ENCODE results near the gene NFYC.
"Not testable (repeated sequence)": the region's sequence is repeated elsewhere in the genome, so short reads cannot be mapped to it uniquely, and the experiment has no call there.

NFYC gene

DNA sequence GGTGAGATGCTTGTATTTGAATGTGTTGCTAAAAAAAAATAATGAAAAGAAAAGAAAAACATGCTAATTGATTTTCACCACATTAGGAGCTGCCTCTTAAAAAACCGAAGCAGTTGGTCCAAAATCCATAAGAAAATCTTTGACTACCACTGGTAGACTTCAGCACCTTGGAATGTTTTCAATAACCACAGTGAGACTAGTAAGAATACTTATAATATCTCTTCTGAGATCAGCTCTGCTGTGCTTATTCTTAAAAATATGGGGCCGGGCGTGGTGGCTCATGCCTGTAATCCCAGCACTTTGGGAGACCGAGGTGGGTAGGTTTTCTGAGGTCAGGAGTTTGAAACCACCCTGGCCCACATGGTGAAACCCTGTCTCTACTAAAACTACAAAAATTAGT is 15.1 kb downstream of the NFYC start:
- no peak for DNase-seq (ENCODE audit: low spot score)

DNA sequence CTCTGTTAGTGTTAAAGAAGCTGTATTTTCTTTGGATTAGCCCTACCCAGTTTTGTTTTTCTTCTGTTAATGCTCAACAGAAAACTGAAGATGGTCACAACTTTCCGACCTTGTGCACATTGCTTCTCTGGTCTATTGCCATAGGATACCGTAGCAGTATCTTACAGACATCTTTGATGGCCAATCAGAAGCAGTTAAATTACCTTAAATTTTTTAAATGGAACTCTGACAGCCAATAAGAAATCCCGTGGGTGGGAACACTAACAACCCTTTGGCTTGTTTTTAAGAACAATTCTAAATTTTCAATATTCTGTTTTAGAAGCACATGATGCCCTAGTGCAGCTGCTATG is 17.2 kb downstream of the NFYC start:
- DNase-seq (ENCODE audit: low spot score): peak; percentile 71

DNA sequence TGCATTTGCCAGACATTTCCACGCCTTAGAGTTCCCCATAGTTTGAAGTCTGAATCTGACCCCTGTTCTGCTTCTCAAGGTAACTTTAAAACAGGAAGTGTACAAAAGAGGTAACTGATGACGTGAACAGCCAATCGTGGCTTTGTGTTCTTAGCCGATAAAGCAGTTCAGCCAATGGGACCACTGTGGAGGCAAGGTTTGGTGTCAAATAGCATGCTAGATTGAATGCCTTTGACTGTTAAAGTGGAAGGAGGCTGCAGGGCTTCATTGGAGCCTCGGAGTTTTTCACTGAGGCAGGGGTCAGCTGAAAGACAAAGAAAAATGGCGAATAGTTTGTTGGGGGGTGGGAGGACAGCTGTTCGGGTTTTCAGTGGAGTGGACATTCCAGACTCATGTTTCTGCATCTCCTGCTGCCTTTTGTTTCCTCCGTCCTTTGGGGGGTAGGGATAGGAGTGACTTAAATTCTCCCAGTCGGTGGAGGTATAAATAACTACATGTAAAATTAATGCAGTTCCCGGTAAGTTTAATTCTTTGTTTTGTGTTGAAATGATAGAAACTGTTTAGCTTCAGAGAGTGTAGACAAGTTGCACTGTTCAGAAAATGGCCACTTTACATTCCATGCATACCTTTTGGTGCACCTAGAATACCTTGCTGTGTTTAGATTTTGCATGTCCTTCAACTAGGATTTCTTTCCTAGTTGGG is 17.7 kb downstream of the NFYC start:
- peak; percentile 87 for DNase-seq (ENCODE audit: low spot score)

DNA sequence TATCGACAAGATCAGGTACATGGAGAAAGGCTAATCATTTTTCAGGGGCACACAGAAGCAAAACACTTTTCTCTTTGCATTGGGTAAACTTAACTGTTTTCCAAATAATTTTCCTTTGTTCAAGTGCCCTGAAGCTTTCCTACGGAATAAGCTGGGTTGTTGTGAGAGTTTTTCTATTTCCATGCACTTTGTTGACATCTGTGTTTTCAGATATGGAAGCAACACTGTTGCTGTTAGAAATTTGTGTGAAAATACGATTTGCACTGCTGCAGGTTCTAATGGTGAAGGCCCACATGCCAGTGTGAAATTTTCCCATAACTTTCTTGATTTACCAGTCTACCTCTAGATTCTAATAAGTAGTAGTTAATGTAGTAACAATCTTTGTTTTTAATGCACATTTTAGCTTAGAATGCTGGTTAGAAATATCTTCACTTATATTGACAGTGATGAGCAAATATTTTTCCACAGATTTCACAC is 18.3 kb downstream of the NFYC start:
- no peak for DNase-seq (ENCODE audit: low spot score)

DNA sequence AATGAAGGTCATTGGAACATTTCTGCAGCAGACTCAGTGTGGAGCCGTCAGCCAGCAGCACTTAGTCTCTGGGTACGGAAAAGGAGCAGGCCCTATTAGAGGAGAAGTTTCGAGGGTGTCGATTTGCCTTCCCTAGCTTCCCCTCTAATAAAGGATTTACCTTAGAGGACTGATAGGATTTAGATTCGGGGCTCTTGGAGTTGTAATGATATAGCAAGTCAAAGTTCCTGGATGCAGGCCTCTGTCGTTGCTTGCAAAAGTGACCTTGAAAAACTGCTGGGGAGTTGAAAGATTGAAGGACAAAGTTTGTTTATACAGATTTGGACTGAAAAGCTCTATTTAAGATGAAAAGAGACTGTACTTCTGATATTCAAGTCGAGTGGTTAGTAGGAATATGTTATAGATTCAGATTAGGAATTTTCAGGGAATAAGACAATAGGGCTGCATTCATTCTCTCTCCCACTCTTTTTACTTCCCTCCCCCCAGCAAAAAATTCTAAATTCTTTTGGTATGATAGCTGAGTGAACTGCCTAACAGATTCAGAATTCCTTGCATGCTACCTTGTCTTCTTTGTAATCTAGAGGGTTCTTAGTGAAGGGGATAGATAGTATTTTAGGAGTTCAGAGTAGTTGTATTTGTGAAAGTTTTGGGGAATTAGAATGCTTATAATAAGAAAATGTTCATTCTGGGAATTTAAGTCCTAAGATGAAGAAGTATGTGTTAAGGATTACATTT is 19.2 kb downstream of the NFYC start:
- no peak for DNase-seq (ENCODE audit: low spot score)

DNA sequence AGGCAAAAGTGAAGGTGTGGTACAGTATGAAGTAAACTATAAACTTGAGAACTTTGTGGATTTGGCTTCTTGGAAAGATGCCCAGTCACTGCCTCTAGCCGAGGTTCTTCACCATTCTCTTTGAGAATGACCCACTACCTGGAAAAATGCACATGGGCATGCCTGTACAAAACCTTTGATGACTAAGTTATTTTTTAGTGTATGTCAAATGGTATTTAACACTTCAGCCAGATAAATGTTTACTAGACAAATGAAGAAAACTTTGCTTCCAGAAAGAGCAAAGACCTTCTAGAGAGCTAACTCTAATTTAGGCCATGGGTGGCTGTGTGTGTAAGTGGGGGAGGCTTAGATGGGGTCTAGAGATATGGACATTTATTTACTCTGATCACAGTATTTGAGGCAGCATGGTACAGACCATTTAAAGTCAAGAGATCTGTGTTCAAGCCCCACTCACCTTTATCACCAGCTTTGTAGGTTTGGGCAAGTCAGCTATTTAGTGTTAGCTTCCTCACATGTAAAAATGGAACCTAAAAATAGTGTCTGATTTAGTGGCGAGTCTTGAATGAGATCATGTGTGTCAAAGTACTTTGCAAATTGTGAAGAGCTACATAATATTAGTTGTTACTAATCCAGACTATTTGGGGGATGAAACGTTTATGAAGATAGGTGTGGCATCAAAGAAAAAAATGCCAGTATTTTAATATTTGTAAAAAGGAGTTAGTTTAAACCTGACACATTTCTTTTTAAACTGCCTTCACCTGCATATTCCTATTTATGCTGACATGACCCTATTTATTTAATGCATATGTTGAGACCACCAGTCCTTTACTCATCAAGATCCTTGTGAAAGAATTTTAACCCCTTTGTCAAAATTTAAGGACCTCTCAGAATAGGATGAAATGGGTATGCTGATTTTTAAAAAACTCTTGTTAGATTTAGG is 20.2 kb downstream of the NFYC start:
- peak; percentile 16 for DNase-seq (ENCODE audit: low spot score)

DNA sequence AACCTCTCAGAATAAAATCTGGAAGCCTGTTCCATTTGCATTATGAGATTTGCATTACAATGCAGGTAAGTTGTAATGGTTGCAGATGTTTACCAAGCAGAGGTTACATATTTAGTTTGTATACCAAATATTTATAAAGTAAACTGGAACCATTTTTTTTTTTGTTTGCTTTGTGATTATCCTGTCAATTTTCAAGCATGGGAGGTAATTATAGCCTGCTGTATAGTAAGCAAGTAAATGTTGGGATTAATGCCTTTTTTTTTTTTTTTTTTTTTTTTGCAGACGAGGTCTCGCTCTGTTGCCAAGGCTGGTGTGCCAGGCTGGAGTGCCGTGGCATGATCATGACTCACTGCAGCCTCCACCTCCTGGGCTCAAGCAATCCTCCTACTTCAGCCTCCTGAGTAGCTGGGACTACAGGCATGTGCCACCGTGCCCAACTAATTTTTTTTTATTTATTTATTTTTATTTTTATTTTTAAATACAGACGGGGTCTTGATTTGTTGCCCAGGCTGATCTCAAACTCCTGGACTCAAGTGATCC is 21.0 kb downstream of the NFYC start:
- no peak for DNase-seq (ENCODE audit: low spot score)

DNA sequence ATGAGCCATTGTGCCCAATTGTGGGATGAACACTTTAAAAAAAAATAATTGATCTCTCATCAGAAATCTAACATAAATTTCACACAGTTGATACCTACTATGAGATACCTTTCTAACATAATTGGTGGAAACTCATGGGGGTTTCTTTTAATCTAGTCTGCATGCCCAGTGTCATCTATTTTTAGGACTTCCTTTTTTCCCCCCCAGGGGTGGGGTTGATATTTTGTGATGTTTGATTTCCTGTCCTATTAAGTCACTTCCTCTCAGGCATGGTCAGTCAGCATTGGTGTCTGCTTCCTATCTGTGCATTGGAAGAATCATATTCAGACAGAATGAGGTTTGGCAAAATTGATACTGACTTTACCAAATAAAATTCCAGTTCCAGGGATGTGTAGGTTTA is 21.5 kb downstream of the NFYC start:
- DNase-seq (ENCODE audit: low spot score): no peak

DNA sequence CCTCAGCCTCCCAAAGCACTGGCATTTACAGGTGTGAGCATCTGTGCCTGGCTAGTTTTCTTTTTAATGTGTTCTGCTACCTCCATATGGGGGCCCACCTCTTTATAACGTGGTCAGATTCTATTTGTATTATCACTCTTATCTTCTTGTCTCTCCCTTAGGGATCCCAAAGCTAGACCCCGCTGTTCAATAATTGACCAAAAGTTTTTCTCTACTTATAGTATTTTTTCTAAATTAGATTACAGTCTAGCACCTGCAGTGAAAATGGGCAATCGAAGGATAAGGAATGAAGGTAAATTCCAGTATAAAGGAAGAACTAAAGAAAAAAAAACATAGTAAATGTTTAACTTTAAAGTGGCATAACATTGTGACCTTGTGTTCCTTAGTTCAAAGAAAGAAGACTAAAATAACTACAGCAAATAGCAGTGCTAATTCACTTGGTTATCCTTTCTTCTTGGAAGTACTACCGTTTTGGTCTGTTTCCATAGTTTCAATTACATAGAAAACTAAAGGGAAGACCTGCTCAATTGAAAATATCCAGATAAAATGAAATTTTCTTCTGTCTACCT is 24.1 kb downstream of the NFYC start:
- no peak for DNase-seq (ENCODE audit: low spot score)

DNA sequence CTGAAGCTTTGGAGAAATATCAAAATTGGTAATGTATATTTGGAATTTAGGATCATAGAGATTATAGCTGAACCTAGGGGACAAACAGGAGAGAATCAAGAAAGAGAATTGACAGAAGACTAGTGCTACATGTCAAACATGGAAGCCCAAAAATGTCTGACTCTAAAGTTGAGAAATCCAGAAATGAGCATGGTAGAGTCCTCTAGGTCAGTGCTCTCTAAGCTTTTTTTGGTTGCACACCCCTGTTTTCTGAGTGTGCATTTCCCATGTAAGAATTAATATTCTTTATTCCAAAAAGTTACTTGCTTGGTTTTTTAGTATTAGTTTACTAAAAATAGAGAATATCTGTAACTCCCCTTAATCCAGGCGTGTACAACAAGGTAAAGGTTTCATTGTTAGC is 25.6 kb downstream of the NFYC start:
- no peak for DNase-seq (ENCODE audit: low spot score)

DNA sequence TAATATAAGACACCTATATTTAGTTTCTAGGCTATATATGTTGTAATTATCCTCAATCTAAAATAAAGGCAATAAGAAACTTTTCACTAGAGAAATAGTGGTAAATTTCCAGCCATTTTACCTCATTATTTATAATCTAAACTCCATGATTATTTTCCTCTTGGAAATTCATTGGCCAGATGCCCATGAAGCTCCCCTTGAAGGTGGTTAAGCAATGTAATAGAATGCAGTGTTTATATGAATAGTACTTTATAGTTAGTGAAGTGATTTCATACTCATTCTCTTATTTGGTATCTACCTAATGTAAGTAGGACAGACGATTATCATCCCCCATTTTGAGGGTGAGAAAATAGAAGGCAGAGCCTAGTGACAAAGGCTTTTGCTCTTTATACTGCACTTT is 26.5 kb downstream of the NFYC start:
- no peak for DNase-seq (ENCODE audit: low spot score)

DNA sequence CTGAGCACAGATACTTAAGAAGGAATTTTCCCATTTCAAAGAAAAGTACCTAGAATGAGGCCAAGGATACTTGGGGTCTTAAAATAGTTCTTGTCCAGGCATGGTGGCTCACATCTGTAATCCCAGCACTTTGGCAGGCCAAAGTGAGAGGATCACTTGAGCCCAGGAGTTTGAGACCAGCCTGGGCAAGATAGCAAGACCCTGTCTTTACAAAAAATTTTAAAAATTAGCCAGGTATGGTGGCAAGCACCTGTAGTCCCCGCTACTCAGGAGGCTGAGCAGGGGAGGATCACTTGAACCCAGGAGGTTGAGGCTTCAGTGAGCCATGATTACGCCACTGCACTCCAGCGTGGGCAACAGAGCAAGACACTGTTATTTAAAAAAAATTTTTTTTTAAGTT is 29.0 kb downstream of the NFYC start:
- DNase-seq (ENCODE audit: low spot score): no peak

DNA sequence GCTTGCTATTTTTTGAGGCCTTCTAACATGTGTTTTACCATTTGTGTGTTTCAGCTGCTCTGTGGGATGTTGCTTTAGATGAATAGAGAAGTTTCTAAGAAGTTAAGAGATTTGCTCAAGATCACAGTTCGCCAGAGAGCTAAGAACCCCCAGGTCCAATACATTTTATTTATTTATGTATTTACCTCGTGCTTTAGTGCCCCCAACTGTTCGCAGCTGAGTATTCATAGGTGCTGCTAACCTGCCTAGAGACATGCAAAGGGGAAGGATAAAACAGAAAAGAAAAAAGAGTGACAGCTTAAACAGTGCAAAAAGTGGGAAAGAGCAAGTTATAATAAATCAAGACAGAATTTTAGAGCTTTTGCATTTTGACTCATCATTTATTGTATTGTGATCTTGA is 31.1 kb downstream of the NFYC start:
- DNase-seq (ENCODE audit: low spot score): no peak

DNA sequence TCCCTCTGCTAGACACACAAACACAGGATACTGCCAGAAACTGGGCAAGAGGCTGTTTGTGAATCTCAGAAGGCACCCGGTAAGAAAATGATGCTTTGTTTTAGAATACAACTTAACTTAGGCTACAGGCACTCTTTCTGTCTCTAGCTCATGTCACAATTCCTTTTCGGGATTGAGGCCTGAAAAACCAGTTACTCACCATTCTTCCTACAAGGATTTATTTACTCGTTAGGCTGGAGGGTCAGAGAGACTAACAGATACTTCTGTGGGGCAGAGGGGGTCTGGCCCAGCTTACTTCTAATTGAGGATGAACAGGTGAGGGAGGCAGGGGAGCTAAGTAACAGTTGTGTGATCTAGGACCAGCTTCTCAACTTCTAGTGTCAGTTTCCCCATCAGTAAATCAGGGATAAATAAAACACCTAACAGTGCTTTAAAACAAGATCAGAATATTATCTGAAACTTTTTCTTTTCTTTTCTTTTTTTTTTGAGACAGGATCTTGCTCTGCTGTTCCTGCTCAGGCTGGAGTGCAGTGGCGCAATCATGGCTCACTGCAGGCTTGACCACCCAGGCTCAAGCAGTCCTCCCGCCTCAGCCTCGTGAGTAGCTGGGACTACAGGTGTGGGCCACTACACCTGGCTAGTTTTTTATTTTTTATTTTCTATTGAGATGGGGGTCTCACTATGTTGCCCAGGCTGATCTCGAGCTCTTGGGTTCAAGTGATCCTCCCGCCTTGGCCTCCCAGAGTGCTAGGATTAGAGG is 31.9 kb downstream of the NFYC start:
- DNase-seq (ENCODE audit: low spot score): no peak

DNA sequence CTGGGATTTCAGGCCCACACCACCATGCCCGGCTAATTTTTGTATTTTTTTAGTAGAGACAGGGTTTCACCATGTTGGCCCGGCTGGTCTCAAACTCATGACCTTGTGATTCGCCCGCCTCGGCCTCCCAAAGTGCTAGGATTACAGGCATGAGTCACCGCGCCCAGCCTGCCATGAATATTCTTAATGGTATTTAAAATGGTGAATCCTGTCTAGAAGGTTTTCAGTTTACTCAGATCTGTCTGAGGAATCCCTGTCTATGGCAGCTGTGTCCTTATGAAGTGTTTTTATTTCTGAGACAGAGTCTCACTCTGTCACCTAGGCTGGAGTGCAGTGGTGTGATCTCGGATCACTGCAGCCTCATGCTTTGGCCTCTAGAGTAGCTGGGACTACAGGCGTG is 36.2 kb downstream of the NFYC start:
- not testable (repeated sequence) for DNase-seq (ENCODE audit: low spot score)

DNA sequence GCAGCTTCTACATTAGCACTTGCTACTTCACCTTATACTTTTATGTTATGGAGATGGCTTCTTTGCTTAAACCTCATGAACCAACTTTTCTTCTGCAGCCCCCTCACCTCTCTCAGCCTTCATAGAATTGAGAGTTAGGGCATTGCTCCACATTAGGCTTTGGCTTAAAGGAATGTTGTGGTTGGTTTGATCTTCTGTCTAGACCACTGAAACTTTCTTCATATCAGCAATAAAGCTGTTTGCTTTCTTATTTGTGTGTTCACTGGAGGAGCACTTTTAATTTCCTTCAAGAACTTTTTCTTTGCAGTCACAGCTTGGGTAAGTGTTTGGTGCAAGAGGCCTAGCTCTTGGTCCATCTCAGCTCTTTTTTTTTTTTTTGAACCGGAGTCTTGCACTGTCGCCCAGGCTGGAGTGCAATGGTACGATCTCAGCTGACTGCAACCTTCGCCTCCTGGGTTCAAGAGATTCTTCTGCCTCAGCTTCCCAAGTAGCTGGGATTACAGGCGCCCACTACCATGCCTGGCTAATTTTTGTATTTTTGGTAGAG is 37.9 kb downstream of the NFYC start:
- DNase-seq (ENCODE audit: low spot score): not testable (repeated sequence)

DNA sequence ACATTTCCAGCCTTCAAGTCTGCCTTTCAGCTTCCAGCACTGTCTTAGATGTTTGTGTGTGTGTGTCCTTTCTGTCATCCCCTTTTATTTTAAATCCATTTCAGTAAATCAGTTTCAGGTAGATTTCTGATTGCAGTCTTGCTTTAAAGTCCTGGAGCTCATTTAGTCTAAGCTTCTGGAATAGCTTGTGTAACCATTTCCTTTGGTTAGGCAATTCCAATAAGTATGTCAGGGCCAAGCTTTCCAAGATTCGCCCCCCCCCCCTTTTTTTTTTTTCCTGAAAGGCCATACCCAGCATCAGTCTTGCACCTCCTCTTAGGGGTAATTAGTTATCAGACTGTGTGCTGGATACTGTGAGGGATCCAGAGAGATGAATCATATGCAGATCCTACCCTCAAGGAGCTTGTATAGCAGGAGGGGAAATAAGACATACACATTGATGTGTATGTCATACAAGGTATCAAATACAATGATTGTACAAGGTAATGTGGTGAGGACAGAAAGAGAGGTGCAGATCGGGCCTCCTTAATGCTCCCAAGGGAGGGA is 41.3 kb downstream of the NFYC start:
- DNase-seq (ENCODE audit: low spot score): no peak

DNA sequence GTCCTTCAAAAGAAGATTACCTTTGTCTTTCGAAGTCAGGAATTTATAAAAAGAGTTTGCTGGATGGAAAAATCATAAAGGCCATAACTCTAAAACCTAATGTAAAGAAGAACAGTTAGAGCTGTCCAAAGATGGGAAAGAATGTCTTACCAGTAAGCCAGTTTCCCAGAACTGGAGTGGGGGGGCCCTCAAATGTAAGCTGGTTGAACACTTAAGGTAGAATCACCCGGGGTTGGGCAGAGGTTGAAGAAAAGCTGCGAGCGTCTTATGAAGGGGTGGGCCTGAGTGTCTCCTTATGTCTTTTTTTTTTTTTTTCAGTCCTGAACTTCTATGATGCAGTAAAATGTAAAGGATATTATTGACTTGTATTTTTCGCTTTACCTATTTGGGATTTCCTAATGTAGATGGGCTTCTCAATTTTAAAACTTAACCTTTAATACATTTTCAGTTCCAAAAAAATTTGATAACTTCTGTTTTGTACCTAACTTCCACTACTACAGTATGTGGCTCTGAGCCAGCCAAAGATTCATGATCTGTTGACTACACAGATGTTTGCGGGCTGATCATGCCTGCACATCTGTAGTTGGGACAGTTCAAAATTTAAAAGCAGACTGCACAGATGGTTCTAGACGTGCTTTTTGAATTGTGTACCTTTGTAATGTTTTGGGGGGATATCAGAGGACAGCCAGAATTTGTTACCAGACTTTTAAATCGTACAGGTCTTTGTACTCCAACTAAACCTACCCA is 43.6 kb downstream of the NFYC start:
- DNase-seq (ENCODE audit: low spot score): no peak

DNA sequence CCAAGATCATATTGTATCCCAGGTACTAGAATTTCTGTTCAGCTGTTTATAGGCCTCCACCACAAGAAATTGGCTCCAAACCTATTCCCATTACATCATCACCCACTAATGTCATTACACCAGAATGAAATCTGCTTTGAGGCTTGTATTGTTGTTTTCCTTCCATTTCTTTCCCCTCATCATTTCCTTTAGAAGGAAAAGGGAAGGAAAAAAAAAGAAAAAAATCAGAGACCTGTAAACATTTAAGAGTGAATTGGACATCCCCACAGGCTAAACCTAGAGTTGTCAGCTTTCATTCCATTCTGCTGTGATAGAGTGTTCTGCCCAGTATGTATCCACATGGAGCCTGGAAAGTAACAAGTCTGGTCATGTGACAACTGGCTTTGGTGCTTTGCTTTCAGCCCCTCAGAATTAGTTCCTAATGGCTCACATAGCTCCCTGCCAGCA is 44.6 kb downstream of the NFYC start:
- peak; percentile 50 for DNase-seq (ENCODE audit: low spot score)

DNA sequence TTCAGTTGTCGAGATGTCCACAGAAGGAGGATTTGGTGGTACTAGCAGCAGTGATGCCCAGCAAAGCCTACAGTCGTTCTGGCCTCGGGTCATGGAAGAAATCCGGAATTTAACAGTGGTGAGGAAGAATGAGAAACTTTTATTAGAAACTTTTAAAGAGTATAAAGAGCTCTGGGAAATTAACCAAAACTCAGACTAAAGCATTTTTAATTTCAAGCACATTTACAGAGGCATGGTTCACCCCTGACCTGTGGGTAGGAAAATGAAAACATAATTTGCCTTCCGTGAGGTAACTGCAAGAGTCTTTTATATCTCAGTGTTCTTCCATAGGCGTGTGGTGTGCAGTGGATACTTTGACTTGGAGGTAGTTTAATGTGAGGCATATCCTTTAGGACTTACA is 47.3 kb downstream of the NFYC start:
- no peak for DNase-seq (ENCODE audit: low spot score)
